HL-60/S4 treated with phorbol 12-myristate 13-acetate at 8.2 ng/mL for 4 days and 3 days (cell line): Measurements from ENCODE around the gene NCOA6.

Source experiments
- in situ Hi-C: fragments of 300-500 bp; cut with MboI; formaldehyde crosslinking; loops from 2 replicates; pipeline ENCODE4 v1.15.0; 2022; ENCODE audit warnings: low sequenced_read_pairs

The NCOA6 gene

GRCh38 chr20:34706302-34706875 lies 119.1 kb downstream of the NCOA6 start:
- in situ Hi-C loops = no loop called here

GRCh38 chr20:34705397-34706301 lies 119.8 kb downstream of the NCOA6 start:
- in situ Hi-C loops = no loop called here

- in situ Hi-C loops = no loop called here
These were observed 120.4 kb downstream of the NCOA6 start for GRCh38 chr20:34705008-34705396.

- in situ Hi-C loops = no loop called here
These were observed 121.1 kb downstream of the NCOA6 start, which contains the start of gene TP53INP2 for GRCh38 chr20:34704177-34705007. TSS of gene TP53INP2 (plus strand) at chr20:34704344. CDS start at chr20:34708740, 4,396 bp downstream.

- in situ Hi-C loops = no loop called here
These were observed 121.9 kb downstream of the NCOA6 start for GRCh38 chr20:34703424-34704176.

GRCh38 chr20:34703061-34703423 lies 122.4 kb downstream of the NCOA6 start:
- in situ Hi-C loops = no loop called here

- in situ Hi-C loops = no loop called here
These were observed 123.9 kb downstream of the NCOA6 start for GRCh38 chr20:34701405-34702085.

GRCh38 chr20:34693414-34693813 lies 132.0 kb downstream of the NCOA6 start:
- in situ Hi-C loops = no loop called here

GRCh38 chr20:34691838-34692237 lies 133.6 kb downstream of the NCOA6 start:
- in situ Hi-C loops = no loop called here

GRCh38 chr20:34689486-34689885 lies 136.0 kb downstream of the NCOA6 start:
- in situ Hi-C loops = no loop called here

- in situ Hi-C loops = no loop called here
These were observed 141.8 kb downstream of the NCOA6 start for GRCh38 chr20:34683667-34684066.

- in situ Hi-C loops = no loop called here
These were observed 144.8 kb downstream of the NCOA6 start for GRCh38 chr20:34680586-34681175.

- in situ Hi-C loops = no loop called here
These were observed 148.6 kb downstream of the NCOA6 start, which contains the start of gene PIGU for GRCh38 chr20:34676642-34677373. TSS of gene PIGU (minus strand) at chr20:34677092. CDS start at chr20:34677085, 7 bp downstream.

- in situ Hi-C loops = no loop called here
These were observed 149.3 kb downstream of the NCOA6 start for GRCh38 chr20:34675993-34676641.

GRCh38 chr20:34675561-34675960 lies 149.9 kb downstream of the NCOA6 start:
- in situ Hi-C loops = no loop called here

- in situ Hi-C loops = no loop called here
These were observed 152.0 kb downstream of the NCOA6 start for GRCh38 chr20:34673412-34673811.

- in situ Hi-C loops = no loop called here
These were observed 156.4 kb downstream of the NCOA6 start for GRCh38 chr20:34669094-34669493.
